SK-N-SH (cell line): Measurements from ENCODE around the gene OLFM4. TPM values are rescaled to one million over a fixed set of nuclear protein-coding genes. Genes with fewer than 3 reads are reported as not detected.

Experiments used
- CTCF ChIA-PET: fragments of 300-600, 350-600 bp; formaldehyde crosslinking; extraction: SDS; loops from one replicate; lab custom pipeline; 2021; lab: Yijun Ruan, JAX
- POLR2A ChIA-PET: fragments of 350-600 bp; sonication (Branson Sonifier 250); formaldehyde crosslinking; extraction: SDS; loops from one replicate; lab custom pipeline; 2020; ENCODE audit warnings: antibody characterized with exemption, inconsistent platforms; lab: Yijun Ruan, JAX
- DNase-seq: peaks from one replicate; pipeline ENCODE4 v3.0.0; 2012
- H2AFZ ChIP-seq: fragments of 200-600 bp; sonication (generic); 2 replicates; pipeline ENCODE4 v1.8.1; 2016; ENCODE audit warnings: antibody characterized with exemption, mild to moderate bottlenecking, low read depth
- H3F3A ChIP-seq: fragments of 200-600 bp; sonication (generic); replicated peaks from 2 replicates; pipeline ENCODE3; 2016; ENCODE audit warnings: antibody characterized with exemption, mild to moderate bottlenecking; ENCODE audit not compliant: insufficient read depth
- H3K27ac ChIP-seq, 2 experiments: fragments of 200-500 bp in 1 of 2; fragments of 200-600 bp in 1 of 2; sonication (Bioruptor generic) in 1 of 2; sonication (generic), shearing (Covaris generic) in 1 of 2; 2 replicates each; pipeline versions ENCODE4 v1.5.1 to v1.6.1; 2014 to 2016; ENCODE audit warnings: low read depth in 2 of 2, inconsistent platforms in 1 of 2, low read length in 1 of 2, mild to moderate bottlenecking in 1 of 2, mixed read lengths in 1 of 2
- H3K27me3 ChIP-seq: fragments of 200-600 bp; sonication (generic), shearing (Covaris generic); 2 replicates; pipeline ENCODE4 v1.6.1; 2016; ENCODE audit warnings: mixed run types; ENCODE audit not compliant: insufficient read depth
- H3K36me3 ChIP-seq, 2 experiments: fragments of 200-500 bp in 1 of 2; fragments of 200-600 bp in 1 of 2; sonication (Bioruptor generic) in 1 of 2; sonication (generic) in 1 of 2; replicated peaks in 1 of 2; 2 replicates each; pipeline versions ENCODE3 to v1.5.1; 2014 to 2016; ENCODE audit warnings: low read length in 1 of 2, mild to moderate bottlenecking in 1 of 2; ENCODE audit not compliant: insufficient read depth in 2 of 2, control insufficient read depth in 1 of 2
- H3K4me1 ChIP-seq, 2 experiments: fragments of 200-500 bp in 1 of 2; fragments of 200-600 bp in 1 of 2; sonication (Bioruptor generic) in 1 of 2; sonication (generic), shearing (Covaris generic) in 1 of 2; 2 replicates each; pipeline versions ENCODE4 v1.5.1 to v1.6.1; 2014 to 2016; ENCODE audit warnings: low read depth in 1 of 2, low read length in 1 of 2, mixed run types in 1 of 2; ENCODE audit not compliant: insufficient read depth in 2 of 2, control insufficient read depth in 1 of 2
- H3K4me2 ChIP-seq: fragments of 200-600 bp; sonication (generic), shearing (Covaris generic); 2 replicates; pipeline ENCODE4 v1.6.1; 2017; ENCODE audit warnings: mixed run types
- H3K4me3 ChIP-seq, 2 experiments: fragments of 200-500 bp in 1 of 2; fragments of 200-600 bp in 1 of 2; sonication (Bioruptor generic) in 1 of 2; sonication (generic), shearing (Covaris generic) in 1 of 2; 2 replicates each; pipeline versions ENCODE4 v1.5.1 to v1.8.1; 2014 to 2016; ENCODE audit warnings: low read depth in 2 of 2, inconsistent platforms in 1 of 2, low read length in 1 of 2, mild to moderate bottlenecking in 1 of 2, mixed read lengths in 1 of 2, moderate library complexity in 1 of 2
- H3K79me2 ChIP-seq: fragments of 200-600 bp; sonication (generic); 2 replicates; pipeline ENCODE4 v1.8.1; 2017; ENCODE audit warnings: mild to moderate bottlenecking; ENCODE audit not compliant: insufficient read depth
- H3K9ac ChIP-seq: fragments of 200-600 bp; sonication (generic); 2 replicates; pipeline ENCODE4 v1.6.1; 2017; ENCODE audit warnings: mixed run types
- H3K9me2 ChIP-seq: fragments of 200-600 bp; sonication (generic); 2 replicates; pipeline ENCODE4 v1.6.1; 2017; ENCODE audit warnings: mixed run types
- H3K9me3 ChIP-seq: fragments of 200-600 bp; sonication (generic); 2 replicates; pipeline ENCODE4 v1.6.1; 2017; ENCODE audit warnings: mixed run types, mild to moderate bottlenecking, moderate library complexity
- H4K20me1 ChIP-seq: fragments of 200-600 bp; sonication (generic); 2 replicates; pipeline ENCODE4 v1.6.1; 2017; ENCODE audit warnings: mild to moderate bottlenecking, mixed run types; ENCODE audit not compliant: insufficient read depth
- EP300 ChIP-seq, 2 experiments: IDR thresholded peaks; 2 replicates each; pipeline versions ENCODE4 v1.4.0 to v1.6.1; 2012; ENCODE audit warnings: borderline replicate concordance in 1 of 2, low read depth in 1 of 2, low read length in 1 of 2
- EZH2phosphoT487 ChIP-seq: fragments of 200-600 bp; sonication (generic); IDR thresholded peaks from 2 replicates; pipeline ENCODE4 v1.6.1; 2017; ENCODE audit warnings: low read depth, mixed run types, mild to moderate bottlenecking, antibody characterized with exemption, moderate library complexity, borderline replicate concordance
- FOXM1 ChIP-seq: IDR thresholded peaks from 2 replicates; pipeline ENCODE4 v1.4.0; 2012; ENCODE audit warnings: low read depth, mild to moderate bottlenecking
- GABPA ChIP-seq: IDR thresholded peaks from 2 replicates; pipeline ENCODE4 v1.4.0; 2012; ENCODE audit warnings: low read depth, mild to moderate bottlenecking
- GATA2 ChIP-seq: sonication (generic); formaldehyde crosslinking; IDR thresholded peaks from 2 replicates; pipeline ENCODE4 v1.5.0; 2020; ENCODE audit warnings: mild to moderate bottlenecking, missing genetic modification reagents
- MEF2A ChIP-seq: IDR thresholded peaks from 2 replicates; pipeline ENCODE4 v1.4.0; 2012; ENCODE audit warnings: low read depth, borderline replicate concordance
- NFIC ChIP-seq: IDR thresholded peaks from 2 replicates; pipeline ENCODE4 v1.4.0; 2012; ENCODE audit warnings: borderline replicate concordance
- NRF1 ChIP-seq: IDR thresholded peaks from 2 replicates; pipeline ENCODE4 v1.6.1; 2012; ENCODE audit warnings: low read depth, mild to moderate bottlenecking, low read length
- POLR2AphosphoS5 ChIP-seq: IDR thresholded peaks from 2 replicates; pipeline ENCODE4 v1.6.1; 2012; ENCODE audit warnings: low read depth, low read length
- RCOR1 ChIP-seq: fragments of 150-350 bp; IDR thresholded peaks from 2 replicates; pipeline ENCODE4 v1.6.1; 2017; ENCODE audit warnings: antibody characterized with exemption, low read length
- RFX5 ChIP-seq: IDR thresholded peaks from 2 replicates; pipeline ENCODE4 v1.6.1; 2012; ENCODE audit warnings: mild to moderate bottlenecking, improper control_type of control experiment, low read length
- RXRA ChIP-seq: IDR thresholded peaks from 2 replicates; pipeline ENCODE4 v1.4.0; 2012; ENCODE audit warnings: low read depth, mild to moderate bottlenecking, borderline replicate concordance
- SIN3A ChIP-seq: IDR thresholded peaks from 2 replicates; pipeline ENCODE4 v1.6.1; 2012; ENCODE audit warnings: low read depth, mild to moderate bottlenecking, low read length, moderate library complexity, borderline replicate concordance
- SMC3 ChIP-seq: IDR thresholded peaks from 2 replicates; pipeline ENCODE4 v1.6.1; 2012; ENCODE audit warnings: low read depth, low read length, improper control_type of control experiment
- TCF12 ChIP-seq: IDR thresholded peaks from 2 replicates; pipeline ENCODE4 v1.4.0; 2012
- YY1 ChIP-seq: IDR thresholded peaks from 2 replicates; pipeline ENCODE4 v1.4.0; 2012; ENCODE audit warnings: low read depth, mild to moderate bottlenecking
- WGBS: methylation state at CpG from one replicate; pipeline ENCODE4 v1.1.6; 2017; ENCODE audit warnings: low lambda C conversion rate; 5-methylcytosine and 5-hydroxymethylcytosine counted together
- polyA plus RNA-seq, 3 experiments: library from polyadenylated mRNA; depleted of rRNA; stranded (reverse); fragments of >200 nt; gene quantifications; 2 replicates each; pipeline ENCODE4 v1.2.3, GENCODE V29; 2012
- TF ChIP-seq, protein P1 (sequence below): fragments of 150-350 bp; IDR thresholded peaks from 2 replicates; pipeline ENCODE4 v1.6.1; 2016; ENCODE audit warnings: mild to moderate bottlenecking, low read depth, low read length
- TF ChIP-seq, protein P2 (sequence below): IDR thresholded peaks from 2 replicates; pipeline ENCODE4 v1.4.0; 2012; ENCODE audit warnings: low read depth, borderline replicate concordance
- TF ChIP-seq, protein P3 (sequence below): IDR thresholded peaks from 2 replicates; pipeline ENCODE4 v1.4.0; 2012; ENCODE audit warnings: low read depth, borderline replicate concordance
- TF ChIP-seq, protein P4 (sequence below): IDR thresholded peaks from 2 replicates; pipeline ENCODE4; 2012
- TF ChIP-seq, protein P5 (sequence below): fragments of 150-350 bp; IDR thresholded peaks from 2 replicates; pipeline ENCODE4 v1.6.1; 2017; ENCODE audit warnings: antibody characterized with exemption, low read length, low read depth, borderline replicate concordance

Gene OLFM4
- polyA plus RNA-seq, 1 of the 3 experiments (the other 2 are of a cell fraction): not detected

- TF ChIP-seq EZH2phosphoT487 (no peak), RXRA (no peak), MEF2A (no peak)
- TF ChIP-seq, protein P1, sequence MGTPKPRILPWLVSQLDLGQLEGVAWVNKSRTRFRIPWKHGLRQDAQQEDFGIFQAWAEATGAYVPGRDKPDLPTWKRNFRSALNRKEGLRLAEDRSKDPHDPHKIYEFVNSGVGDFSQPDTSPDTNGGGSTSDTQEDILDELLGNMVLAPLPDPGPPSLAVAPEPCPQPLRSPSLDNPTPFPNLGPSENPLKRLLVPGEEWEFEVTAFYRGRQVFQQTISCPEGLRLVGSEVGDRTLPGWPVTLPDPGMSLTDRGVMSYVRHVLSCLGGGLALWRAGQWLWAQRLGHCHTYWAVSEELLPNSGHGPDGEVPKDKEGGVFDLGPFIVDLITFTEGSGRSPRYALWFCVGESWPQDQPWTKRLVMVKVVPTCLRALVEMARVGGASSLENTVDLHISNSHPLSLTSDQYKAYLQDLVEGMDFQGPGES: no peak
These were observed 34.6 kb upstream of the OLFM4 start (continued) for GRCh38 chr13:52994051-52994450.

GRCh38 chr13:52994865-52995264 is 33.7 kb upstream of the OLFM4 start:
- ChIA-PET POLR2A (no interaction called here), CTCF (interaction anchor here (1.0 to 2.2 kb wide), 4 partner anchors 11 to 157 kb away, joined by 3 to 18 read pairs (median 4); no protein-coding TSS in a partner anchor)
- Histone ChIP-seq H3K4me1 (peaks cover 0 to 12% of the 10 kb centered on the region in 2 experiments; a peak in 2 of 4 replicates), H4K20me1 (no peaks in the 10 kb centered on the region), H3K4me3 (no peak overlapping the region), H2AFZ (no peak overlapping the region), H3K27me3 (no peaks in the 10 kb centered on the region), H3K9me2 (no peaks in the 10 kb centered on the region), H3K27ac (no peak overlapping the region), H3F3A (no peaks in the 10 kb centered on the region), H3K9ac (no peak overlapping the region), H3K79me2 (no peaks in the 10 kb centered on the region), H3K9me3 (no peaks in the 10 kb centered on the region), H3K36me3 (no peaks in the 10 kb centered on the region), H3K4me2 (no peak overlapping the region)
- TF ChIP-seq, protein P2, sequence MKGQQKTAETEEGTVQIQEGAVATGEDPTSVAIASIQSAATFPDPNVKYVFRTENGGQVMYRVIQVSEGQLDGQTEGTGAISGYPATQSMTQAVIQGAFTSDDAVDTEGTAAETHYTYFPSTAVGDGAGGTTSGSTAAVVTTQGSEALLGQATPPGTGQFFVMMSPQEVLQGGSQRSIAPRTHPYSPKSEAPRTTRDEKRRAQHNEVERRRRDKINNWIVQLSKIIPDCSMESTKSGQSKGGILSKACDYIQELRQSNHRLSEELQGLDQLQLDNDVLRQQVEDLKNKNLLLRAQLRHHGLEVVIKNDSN: no peak
- TF ChIP-seq EZH2phosphoT487 (no peak), FOXM1 (no peak), YY1 (no peak), GATA2 (0 out of 2 replicates have a peak, but pooled peaks have one; percentile 17), EP300 (IDR thresholded peaks at IDR 0.05; ENCODE audit: borderline replicate concordance in 1 of 2, low read depth in 1 of 2, low read length in 1 of 2) (no peak), NRF1 (no peak)
- TF ChIP-seq, protein P3, sequence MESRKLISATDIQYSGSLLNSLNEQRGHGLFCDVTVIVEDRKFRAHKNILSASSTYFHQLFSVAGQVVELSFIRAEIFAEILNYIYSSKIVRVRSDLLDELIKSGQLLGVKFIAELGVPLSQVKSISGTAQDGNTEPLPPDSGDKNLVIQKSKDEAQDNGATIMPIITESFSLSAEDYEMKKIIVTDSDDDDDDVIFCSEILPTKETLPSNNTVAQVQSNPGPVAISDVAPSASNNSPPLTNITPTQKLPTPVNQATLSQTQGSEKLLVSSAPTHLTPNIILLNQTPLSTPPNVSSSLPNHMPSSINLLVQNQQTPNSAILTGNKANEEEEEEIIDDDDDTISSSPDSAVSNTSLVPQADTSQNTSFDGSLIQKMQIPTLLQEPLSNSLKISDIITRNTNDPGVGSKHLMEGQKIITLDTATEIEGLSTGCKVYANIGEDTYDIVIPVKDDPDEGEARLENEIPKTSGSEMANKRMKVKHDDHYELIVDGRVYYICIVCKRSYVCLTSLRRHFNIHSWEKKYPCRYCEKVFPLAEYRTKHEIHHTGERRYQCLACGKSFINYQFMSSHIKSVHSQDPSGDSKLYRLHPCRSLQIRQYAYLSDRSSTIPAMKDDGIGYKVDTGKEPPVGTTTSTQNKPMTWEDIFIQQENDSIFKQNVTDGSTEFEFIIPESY: no peak
- 91% methylated on average over 1 of the region's 1 CpG for WGBS
- DNase-seq: no peak

DNA sequence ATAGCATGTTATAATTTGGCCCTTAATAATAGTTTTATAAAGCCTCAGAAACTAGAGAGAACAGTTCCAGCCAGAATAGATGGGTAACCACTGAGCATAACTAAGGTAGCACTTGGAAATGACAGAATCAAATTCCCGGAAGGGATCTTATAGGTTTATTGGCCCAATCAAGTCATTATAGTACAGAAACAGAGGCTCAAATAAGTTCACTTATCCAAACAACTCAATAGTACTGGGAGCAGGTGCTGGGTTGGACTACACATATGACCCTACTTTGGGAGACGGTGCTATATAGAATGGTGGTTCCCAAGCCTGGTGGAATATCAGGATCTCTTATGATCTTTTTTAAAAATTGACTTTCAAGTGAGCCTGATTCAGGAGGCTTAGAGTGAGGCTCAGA is 32.7 kb upstream of the OLFM4 start:
- no peak overlapping the region for H2AFZ ChIP-seq
- H3K27ac ChIP-seq: no peak overlapping the region
- ChIA-PET CTCF (interaction anchor here (1.1 to 2.2 kb wide), 3 partner anchors 10 to 156 kb away, joined by 3 to 18 read pairs (median 6); no protein-coding TSS in a partner anchor), POLR2A (no interaction called here)
- no peaks in the 10 kb centered on the region for H3K36me3 ChIP-seq
- H3F3A ChIP-seq: no peaks in the 10 kb centered on the region
- peaks cover 0 to 12% of the 10 kb centered on the region in 2 experiments; a peak in 2 of 4 replicates for H3K4me1 ChIP-seq
- DNase-seq: no peak
- H3K9ac ChIP-seq: no peak overlapping the region
- no peaks in the 10 kb centered on the region for H3K9me2 ChIP-seq
- WGBS: 61% methylated on average over 2 of the region's 2 CpGs
- H3K4me3 ChIP-seq: no peak overlapping the region
- no peak overlapping the region for H3K4me2 ChIP-seq
- H4K20me1 ChIP-seq: no peaks in the 10 kb centered on the region
- H3K27me3 ChIP-seq: no peaks in the 10 kb centered on the region
- no peaks in the 10 kb centered on the region for H3K79me2 ChIP-seq
- no peaks in the 10 kb centered on the region for H3K9me3 ChIP-seq
- TF ChIP-seq SIN3A (no peak), EP300 (IDR thresholded peaks at IDR 0.05; ENCODE audit: borderline replicate concordance in 1 of 2, low read depth in 1 of 2, low read length in 1 of 2) (no peak), RCOR1 (no peak), RFX5 (no peak), POLR2AphosphoS5 (no peak), EZH2phosphoT487 (no peak), FOXM1 (no peak), NFIC (no peak), TCF12 (no peak), GABPA (no peak), SMC3 (no peak)
- TF ChIP-seq, protein P4, sequence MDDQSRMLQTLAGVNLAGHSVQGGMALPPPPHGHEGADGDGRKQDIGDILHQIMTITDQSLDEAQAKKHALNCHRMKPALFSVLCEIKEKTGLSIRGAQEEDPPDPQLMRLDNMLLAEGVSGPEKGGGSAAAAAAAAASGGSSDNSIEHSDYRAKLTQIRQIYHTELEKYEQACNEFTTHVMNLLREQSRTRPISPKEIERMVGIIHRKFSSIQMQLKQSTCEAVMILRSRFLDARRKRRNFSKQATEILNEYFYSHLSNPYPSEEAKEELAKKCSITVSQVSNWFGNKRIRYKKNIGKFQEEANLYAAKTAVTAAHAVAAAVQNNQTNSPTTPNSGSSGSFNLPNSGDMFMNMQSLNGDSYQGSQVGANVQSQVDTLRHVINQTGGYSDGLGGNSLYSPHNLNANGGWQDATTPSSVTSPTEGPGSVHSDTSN: no peak
- TF ChIP-seq, protein P5, sequence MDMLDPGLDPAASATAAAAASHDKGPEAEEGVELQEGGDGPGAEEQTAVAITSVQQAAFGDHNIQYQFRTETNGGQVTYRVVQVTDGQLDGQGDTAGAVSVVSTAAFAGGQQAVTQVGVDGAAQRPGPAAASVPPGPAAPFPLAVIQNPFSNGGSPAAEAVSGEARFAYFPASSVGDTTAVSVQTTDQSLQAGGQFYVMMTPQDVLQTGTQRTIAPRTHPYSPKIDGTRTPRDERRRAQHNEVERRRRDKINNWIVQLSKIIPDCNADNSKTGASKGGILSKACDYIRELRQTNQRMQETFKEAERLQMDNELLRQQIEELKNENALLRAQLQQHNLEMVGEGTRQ: no peak
